GM12878 (cell line): ENCODE data around the gene PDZD2. TPM values are rescaled to one million over a fixed set of nuclear protein-coding genes. Genes with fewer than 3 reads are reported as not detected.

Experiments used
- ATAC-seq: fragments of 200-7000 bp; cut with Tn5 transposase; 3 replicates; pipeline ENCODE4 v1.9.1; 2020; ENCODE audit warnings: mild to moderate bottlenecking, moderate library complexity
- BruUV-seq: library from RNA; stranded (reverse); fragments of 400-500 nt; replicated peaks from 2 replicates; lab custom pipeline; 2021; lab: Mats Ljungman, UMichigan
- CTCF ChIA-PET: fragments of 300-600 bp; sonication (Branson Sonifier 250); formaldehyde crosslinking; extraction: SDS; loops from one replicate; lab custom pipeline; 2021; ENCODE audit warnings: inconsistent platforms; lab: Yijun Ruan, JAX
- POLR2A ChIA-PET: fragments of 350-600 bp; formaldehyde crosslinking; extraction: SDS; loops from one replicate; lab custom pipeline; 2021; ENCODE audit warnings: inconsistent platforms; lab: Charles Lee
- RAD21 ChIA-PET: fragments of 300-600 bp; sonication (Branson Sonifier 250); formaldehyde crosslinking; loops from one replicate; lab custom pipeline; 2023; ENCODE audit warnings: antibody characterized with exemption; ENCODE audit not compliant: unreplicated experiment; lab: Charles Lee
- SMC1A ChIA-PET: fragments of 300-600 bp; sonication (Branson Sonifier 250); formaldehyde crosslinking; loops from one replicate; lab custom pipeline; 2023; ENCODE audit not compliant: unreplicated experiment, uncharacterized antibody; lab: Charles Lee
- DNase-seq: peaks from one replicate; pipeline ENCODE4 v3.0.0-alpha.2; 2011; ENCODE audit warnings: low read depth, low spot score
- FAIRE-seq: peaks from 3 replicates; lab custom pipeline; 2011; peaks lifted over from hg19 to GRCh38; lab: Jason Lieb, UNC
- H2AFZ ChIP-seq: 2 replicates; pipeline ENCODE4 v1.6.0; 2011; ENCODE audit warnings: low read depth, low read length, control low read depth; ENCODE audit not compliant: control insufficient read depth
- H3K27ac ChIP-seq: 2 replicates; pipeline ENCODE4 v1.5.1; 2011; ENCODE audit warnings: control low read depth; ENCODE audit not compliant: control insufficient read depth, insufficient read depth
- H3K27me3 ChIP-seq, 2 experiments: replicated peaks in 1 of 2; 2 replicates each; pipeline versions ENCODE4 v1.6.0 to v1.6.1; 2011; ENCODE audit warnings: low read length in 1 of 2; ENCODE audit not compliant: control insufficient read depth in 2 of 2, insufficient read depth in 2 of 2
- H3K36me3 ChIP-seq, 2 experiments: 2 replicates each; pipeline ENCODE4 v1.5.1; 2011; ENCODE audit warnings: low read length in 1 of 2; ENCODE audit not compliant: control insufficient read depth in 2 of 2, insufficient read depth in 2 of 2
- H3K4me1 ChIP-seq: 2 replicates; pipeline ENCODE4 v1.6.1; 2011; ENCODE audit warnings: mild to moderate bottlenecking, low read length, moderate library complexity, mixed read lengths; ENCODE audit not compliant: control insufficient read depth, insufficient read depth
- H3K4me2 ChIP-seq: 2 replicates; pipeline ENCODE4 v1.6.0; 2011; ENCODE audit warnings: control low read depth; ENCODE audit not compliant: control insufficient read depth, insufficient read depth
- H3K4me3 ChIP-seq: fragments of 200-600 bp; sonication (generic); 2 replicates; pipeline ENCODE4 v1.5.1; 2016
- H3K79me2 ChIP-seq: 2 replicates; pipeline ENCODE4 v1.6.0; 2011; ENCODE audit warnings: low read length; ENCODE audit not compliant: control insufficient read depth, insufficient read depth
- H3K9ac ChIP-seq: 2 replicates; pipeline ENCODE4 v1.8.0; 2011; ENCODE audit warnings: low read length, control low read depth, mixed read lengths; ENCODE audit not compliant: control insufficient read depth, insufficient read depth
- H3K9me3 ChIP-seq: replicated peaks from 3 replicates; pipeline ENCODE4 v1.5.1; 2011; ENCODE audit warnings: mild to moderate bottlenecking, low read length; ENCODE audit not compliant: control insufficient read depth, insufficient read depth
- H4K20me1 ChIP-seq: 2 replicates; pipeline ENCODE4 v1.6.0; 2011; ENCODE audit not compliant: control insufficient read depth, insufficient read depth
- CEBPB ChIP-seq, 2 experiments: fragments of 150-350 bp in 1 of 2; IDR thresholded peaks; 2 replicates each; pipeline ENCODE4 v1.6.1; 2012 to 2014; ENCODE audit warnings: low read depth in 2 of 2, low read length in 2 of 2, borderline replicate concordance in 1 of 2, inconsistent platforms in 1 of 2
- EP300 ChIP-seq, 2 experiments: fragments of 150-350 bp in 1 of 2; IDR thresholded peaks; 2 replicates each; pipeline ENCODE4 v1.6.1; 2011 to 2012; ENCODE audit warnings: low read depth in 2 of 2, low read length in 2 of 2, borderline replicate concordance in 1 of 2, improper control_type of control experiment in 1 of 2, inconsistent platforms in 1 of 2; ENCODE audit not compliant: control insufficient read depth in 1 of 2
- ESRRA ChIP-seq: IDR thresholded peaks from 2 replicates; pipeline ENCODE4 v1.6.1; 2012; ENCODE audit warnings: mild to moderate bottlenecking, low read length, improper control_type of control experiment
- GATAD2B ChIP-seq: fragments of 450-650 bp; conservative IDR thresholded peaks from 2 replicates; pipeline ENCODE4 v1.6.1; 2017; ENCODE audit warnings: low read depth, mild to moderate bottlenecking, moderate library complexity
- HDGF ChIP-seq: fragments of 450-650 bp; IDR thresholded peaks from 2 replicates; pipeline ENCODE4 v1.6.1; 2016; ENCODE audit warnings: antibody characterized with exemption
- MYB ChIP-seq: fragments of 150-350 bp; IDR thresholded peaks from 2 replicates; pipeline ENCODE4 v1.6.1; 2014; ENCODE audit warnings: mild to moderate bottlenecking, low read depth, low read length, borderline replicate concordance
- NBN ChIP-seq: fragments of 450-650 bp; IDR thresholded peaks from 2 replicates; pipeline ENCODE4 v1.6.1; 2016
- POLR2AphosphoS2 ChIP-seq: IDR thresholded peaks from 2 replicates; pipeline ENCODE4 v1.6.1; 2011; ENCODE audit warnings: low read depth, mild to moderate bottlenecking, low read length, improper control_type of control experiment, moderate library complexity
- POU2F2 ChIP-seq: IDR thresholded peaks from 3 replicates; pipeline ENCODE4 v1.6.1; 2011; ENCODE audit warnings: low read depth, mild to moderate bottlenecking, low read length, borderline replicate concordance
- SIX5 ChIP-seq: IDR thresholded peaks from 2 replicates; pipeline ENCODE4 v1.6.1; 2011; ENCODE audit warnings: mild to moderate bottlenecking, low read depth, low read length, moderate library complexity; ENCODE audit not compliant: severe bottlenecking
- STAT1 ChIP-seq: fragments of 450-650 bp; conservative IDR thresholded peaks from 2 replicates; pipeline ENCODE4 v1.6.1; 2014; ENCODE audit warnings: antibody characterized with exemption, mild to moderate bottlenecking
- TAF1 ChIP-seq: IDR thresholded peaks from 2 replicates; pipeline ENCODE4 v1.6.1; 2011; ENCODE audit warnings: mild to moderate bottlenecking, low read depth, low read length, borderline replicate concordance
- TBL1XR1 ChIP-seq: IDR thresholded peaks from 2 replicates; pipeline ENCODE4 v1.6.1; 2012; ENCODE audit warnings: low read depth, low read length, improper control_type of control experiment
- TCF12 ChIP-seq: IDR thresholded peaks from 2 replicates; pipeline ENCODE4 v1.6.1; 2011; ENCODE audit warnings: low read depth, mild to moderate bottlenecking, low read length
- ZNF274 ChIP-seq: IDR thresholded peaks from one replicate; pipeline ENCODE4 v1.8.0; 2011; ENCODE audit not compliant: insufficient read length, insufficient read depth
- WGBS: methylation state at CpG from one replicate; pipeline ENCODE4 v1.1.6; 2016; ENCODE audit warnings: low lambda C conversion rate; ENCODE audit not compliant: insufficient replicate concordance, insufficient coverage; ENCODE audit errors: missing lambda C conversion rate; 5-methylcytosine and 5-hydroxymethylcytosine counted together
- in situ Hi-C: fragments of 300-500 bp; cut with MboI; formaldehyde crosslinking; loops from 9 replicates; pipeline ENCODE4 v1.14.3; 2018; ENCODE audit warnings: mixed read lengths
- intact Hi-C: fragments of 100-400 bp; cut with micrococcal nuclease; formaldehyde crosslinking; loops from one replicate; pipeline ENCODE4 v1.14.2; 2022; ENCODE audit not compliant: unreplicated experiment
- polyA plus RNA-seq, 11 experiments: library from polyadenylated mRNA; depleted of rRNA in 4 of 11; unstranded in 6 of 11; stranded (reverse) in 5 of 11; fragments of >200 nt; fragmentation: Nextera tagmentation in 4 of 11; fragmentation: Illumina TruSeq in 1 of 11; extraction: Ambion mirVana in 4 of 11; extraction: Trizol in 1 of 11; gene quantifications; 1 replicate in 1 of 11; 2 replicates in 10 of 11; pipeline versions ENCODE4 v1.2.1 to v1.2.3, GENCODE V29; 2011 to 2016; ENCODE audit warnings: inconsistent platforms in 2 of 11, missing spikeins in 2 of 11, low read depth in 1 of 11
- total RNA-seq, 4 experiments: library from RNA; depleted of rRNA in 3 of 4; stranded (reverse); fragments of >200 nt in 3 of 4; fragmentation: Illumina TruSeq in 1 of 4; extraction: Trizol in 1 of 4; gene quantifications; 2 replicates each; pipeline versions ENCODE4 v1.2.1 to v1.2.3, GENCODE V29; 2013 to 2021

The PDZD2 gene
- total and polyA plus RNA-seq, 10 of the 15 experiments (the other 5 are each of a cell fraction or from before 2014, with no cell fraction given): 0.01 to 0.58 (median 0.29) TPM; not detected in 3

- WGBS: 37% methylated on average over 7 of the region's 7 CpGs
- no peak overlapping the region for H3K4me3 ChIP-seq
- in situ Hi-C loops (no loop called here), intact Hi-C loops (no loop called here)
- H3K79me2 ChIP-seq: no peaks in the 10 kb centered on the region
- SMC1A ChIA-PET: no interaction called here
- H3K9ac ChIP-seq: no peak overlapping the region
- CTCF ChIA-PET: no interaction called here
- POLR2A ChIA-PET: no interaction called here
- FAIRE-seq: no peak
- no peak for DNase-seq
- H3K27me3 ChIP-seq: peaks cover 0 to 2% of the 10 kb centered on the region in 2 experiments; a peak in 1 of 4 replicates
- no peaks in the 10 kb centered on the region for H3K4me1 ChIP-seq
- BruUV-seq: no TSS peak
- H2AFZ ChIP-seq: no peak overlapping the region
- ATAC-seq: no peak
- no peak for TF ChIP-seq CEBPB (IDR thresholded peaks at IDR 0.05; ENCODE audit: borderline replicate concordance in 1 of 2, low read depth in 2 of 2, low read length in 2 of 2)
- TF ChIP-seq SIX5: no peak
- TF ChIP-seq GATAD2B: no peak
- TF ChIP-seq MYB: no peak
- no peak for TF ChIP-seq TAF1
- no peak for TF ChIP-seq POLR2AphosphoS2
- TF ChIP-seq EP300 (IDR thresholded peaks at IDR 0.05; ENCODE audit: borderline replicate concordance in 1 of 2, control insufficient read depth in 1 of 2, low read depth in 2 of 2, low read length in 2 of 2): no peak
- TF ChIP-seq HDGF: no peak
- no peak for TF ChIP-seq TBL1XR1
- TF ChIP-seq NBN: no peak
- TF ChIP-seq ZNF274: no peak
- no peak for TF ChIP-seq STAT1
- no peak for TF ChIP-seq TCF12
- no peak for TF ChIP-seq ESRRA
- no peak for TF ChIP-seq POU2F2
- no peaks in the 10 kb centered on the region for H3K9me3 ChIP-seq
- no peak overlapping the region for H3K4me2 ChIP-seq
- H4K20me1 ChIP-seq: no peaks in the 10 kb centered on the region
- RAD21 ChIA-PET: no interaction called here
- no peak overlapping the region for H3K27ac ChIP-seq
- H3K36me3 ChIP-seq: no peaks in the 10 kb centered on the region
These were observed 298.3 kb downstream of the PDZD2 start for GRCh38 chr5:31937226-31937625.
